Sigmoid colon (tissue), 7 donors: Measurements from ENCODE around the gene AMIGO2. TPM values are rescaled to one million over a fixed set of nuclear protein-coding genes. Genes with fewer than 3 reads are reported as not detected.
A peak's percentile ranks its signal among the peaks of the same experiment; 100 is the strongest.

Experiments
- DNase-seq: peaks from one replicate; pipeline ENCODE4 v3.0.0-alpha.2; 2019
- H3K27ac ChIP-seq, 4 donors: fragments of 200-600 bp; sonication (generic); one replicate each; pipeline ENCODE4 v1.5.1; 2016 to 2019; ENCODE audit warnings: mild to moderate bottlenecking in 1 of 4
- H3K27me3 ChIP-seq, 3 donors: fragments of 200-600 bp; sonication (generic); one replicate each; pipeline ENCODE4 v1.5.1; 2019; ENCODE audit warnings: mild to moderate bottlenecking in 1 of 3
- H3K36me3 ChIP-seq, 4 donors: fragments of 200-600 bp; sonication (generic); one replicate each; pipeline ENCODE4 v1.5.1; 2016 to 2019
- H3K4me1 ChIP-seq, 4 donors: fragments of 200-600 bp; sonication (generic); one replicate each; pipeline ENCODE4 v1.5.1; 2017 to 2019
- H3K4me3 ChIP-seq, 4 donors: fragments of 200-600 bp; sonication (generic); one replicate each; pipeline ENCODE4 v1.5.1; 2017 to 2019; ENCODE audit warnings: mild to moderate bottlenecking in 2 of 4, moderate library complexity in 1 of 4
- H3K9me3 ChIP-seq, 4 donors: fragments of 200-600 bp in 3 of 4; sonication (generic) in 3 of 4; one replicate each; pipeline versions ENCODE4 v1.5.1 to v1.6.1; 2013 to 2019
- CTCF ChIP-seq, 4 experiments: fragments of 450-650 bp in 3 of 4; fragments of 200-600 bp in 1 of 4; IDR thresholded peaks; one replicate each; pipeline ENCODE4 v1.5.1; 2016 to 2019; ENCODE audit warnings: antibody characterized with exemption in 4 of 4, mild to moderate bottlenecking in 3 of 4, moderate library complexity in 2 of 4
- EP300 ChIP-seq, 4 donors: sonication (generic); formaldehyde crosslinking; IDR thresholded peaks; one replicate each; pipeline ENCODE4 v1.6.1; 2017; ENCODE audit warnings: antibody characterized with exemption in 4 of 4
- POLR2A ChIP-seq, 2 donors: fragments of 450-650 bp; IDR thresholded peaks; one replicate each; pipeline ENCODE4 v1.6.1; 2016; ENCODE audit warnings: antibody characterized with exemption in 2 of 2, mild to moderate bottlenecking in 2 of 2, moderate library complexity in 2 of 2
- POLR2AphosphoS5 ChIP-seq, 4 donors: sonication (generic); formaldehyde crosslinking; IDR thresholded peaks; one replicate each; pipeline ENCODE4 v1.6.1; 2017; ENCODE audit warnings: antibody characterized with exemption in 4 of 4
- WGBS, 2 donors: extraction: QIAGEN DNeasy Blood & Tissue Kit; methylation state at CpG; one replicate each; pipeline ENCODE4 v1.1.7; 2013; 5-methylcytosine and 5-hydroxymethylcytosine counted together
- intact Hi-C: fragments of 100-400 bp; cut with DNase I; formaldehyde crosslinking; loops from one replicate; pipeline ENCODE4 v1.15.1; 2023
- polyA plus RNA-seq, 3 donors: library from polyadenylated mRNA; stranded (reverse); fragments of 200-250 nt; gene quantifications; one replicate each; pipeline ENCODE4 v1.2.3, GENCODE V29; 2013
- total RNA-seq, 4 donors: library from RNA; depleted of rRNA; stranded (reverse); fragments of >200 nt; gene quantifications; one replicate each; pipeline ENCODE4 v1.1.0, GENCODE V29; 2016
- donor health status: healthy with polysubstance abuse.
- donor health status: Bipolar disorder and iron deficiency.
- donor health status: healthy.

AMIGO2 gene
- total and polyA plus RNA-seq, 7 donors, result 0.46 to 68.1 (median 33.2) TPM

- Histone ChIP-seq H3K9me3 (no peaks in the 10 kb centered on the region), H3K27me3 (no peaks in the 10 kb centered on the region), H3K36me3 (no peaks in the 10 kb centered on the region), H3K27ac (peak overlapping the region in 3 of 4 donors; percentile 96 to 99 (median 97)), H3K4me3 (no peak overlapping the region), H3K4me1 (peaks cover 0 to 71% (median 33%) of the 10 kb centered on the region in 4 donors)
- DNase-seq, result no peak
- TF ChIP-seq EP300 (IDR thresholded peaks at IDR 0.05), result no peak
- TF ChIP-seq POLR2AphosphoS5 (IDR thresholded peaks at IDR 0.05), result no peak
- no peak for TF ChIP-seq POLR2A (IDR thresholded peaks at IDR 0.05)
- no peak for TF ChIP-seq CTCF (IDR thresholded peaks at IDR 0.05)
- WGBS, 2 donors, result 80 to 92% methylated on average over 2 of the region's 2 CpGs
- intact Hi-C loops, result loop anchor here (10.0 kb wide), 1 partner anchor 706 kb away; no protein-coding TSS in a partner anchor
These were observed 11.2 kb upstream of the AMIGO2 start for GRCh38 chr12:47091009-47091408.

- peak; percentile 84 for DNase-seq
- intact Hi-C loops, result loop anchor here (5.0 to 10.0 kb wide), 3 partner anchors 289 to 737 kb away; no protein-coding TSS in a partner anchor
- H3K4me3 ChIP-seq, result no peak overlapping the region
- no peaks in the 10 kb centered on the region for H3K36me3 ChIP-seq
- no peaks in the 10 kb centered on the region for H3K9me3 ChIP-seq
- peaks cover 0 to 80% (median 52%) of the 10 kb centered on the region in 4 donors for H3K4me1 ChIP-seq
- 33 to 57% methylated on average over 7 of the region's 7 CpGs for WGBS, 2 donors
- H3K27me3 ChIP-seq, result no peaks in the 10 kb centered on the region
- TF ChIP-seq POLR2AphosphoS5 (IDR thresholded peaks at IDR 0.05) (peak; percentile 89 to 94 (median 94)), POLR2A (IDR thresholded peaks at IDR 0.05) (no peak), CTCF (IDR thresholded peaks at IDR 0.05) (no peak), EP300 (IDR thresholded peaks at IDR 0.05) (peak; percentile 91 to 96 (median 92))
- H3K27ac ChIP-seq, result peak overlapping the region; percentile 36 to 99 (median 96)
These were observed 8.5 kb upstream of the AMIGO2 start for GRCh38 chr12:47088021-47088944.

- no peak for DNase-seq
These were observed 7.4 kb upstream of the AMIGO2 start for GRCh38 chr12:47087088-47087688.

GRCh38 chr12:47085815-47086252, 6.1 kb upstream of the AMIGO2 start:
- TF ChIP-seq POLR2AphosphoS5 (IDR thresholded peaks at IDR 0.05), result peak in 3 of 4 donors; percentile 32 to 61 (median 58)
- TF ChIP-seq CTCF (IDR thresholded peaks at IDR 0.05), result no peak
- WGBS, 2 donors, result 40 to 53% methylated on average over 6 of the region's 6 CpGs
- Histone ChIP-seq H3K4me3 (no peak overlapping the region), H3K9me3 (no peaks in the 10 kb centered on the region), H3K4me1 (peaks cover 0 to 89% (median 62%) of the 10 kb centered on the region in 4 donors), H3K27ac (peak overlapping the region in 3 of 4 donors; percentile 96 to 99 (median 97)), H3K27me3 (no peaks in the 10 kb centered on the region), H3K36me3 (no peaks in the 10 kb centered on the region)
- intact Hi-C loops, result loop anchor here (5.0 to 10.0 kb wide), 3 partner anchors 291 to 739 kb away; no protein-coding TSS in a partner anchor
- DNase-seq, result no peak

More at GRCh38 chr12:47087088-47087688, 7.4 kb upstream of the AMIGO2 start:
- Histone ChIP-seq H3K27ac (peak overlapping the region in 3 of 4 donors; percentile 96 to 99 (median 97)), H3K4me3 (no peak overlapping the region), H3K27me3 (no peaks in the 10 kb centered on the region), H3K9me3 (no peaks in the 10 kb centered on the region), H3K4me1 (peaks cover 0 to 80% (median 56%) of the 10 kb centered on the region in 4 donors), H3K36me3 (no peaks in the 10 kb centered on the region)
- WGBS, 2 donors, result 59 to 78% methylated on average over 2 of the region's 2 CpGs
- intact Hi-C loops, result loop anchor here (5.0 to 10.0 kb wide), 3 partner anchors 290 to 738 kb away; no protein-coding TSS in a partner anchor
- TF ChIP-seq EP300 (IDR thresholded peaks at IDR 0.05), result no peak
- TF ChIP-seq POLR2AphosphoS5 (IDR thresholded peaks at IDR 0.05), result no peak
- TF ChIP-seq CTCF (IDR thresholded peaks at IDR 0.05), result no peak
- no peak for TF ChIP-seq POLR2A (IDR thresholded peaks at IDR 0.05)
